HG03354 (cell line): ENCODE results near the gene ABI1.
A peak's percentile ranks its signal among the peaks of the same experiment; 100 is the strongest.

Experiments
- ATAC-seq: cut with Tn5 transposase; IDR thresholded peaks from one replicate; pipeline ENCODE4 v1.9.1; 2021; ENCODE audit warnings: mild to moderate bottlenecking; ENCODE audit not compliant: unreplicated experiment, poor library complexity, severe bottlenecking

Gene ABI1

GRCh38 chr10:26857553-26857952 is 3.2 kb downstream of the ABI1 start:
- peak; percentile 9 for ATAC-seq

- no peak for ATAC-seq
Measured at GRCh38 chr10:26855186-26855585, 5.6 kb downstream of the ABI1 start.

- ATAC-seq = no peak
Measured at GRCh38 chr10:26854524-26854923, 6.2 kb downstream of the ABI1 start.

- ATAC-seq = no peak
Measured at GRCh38 chr10:26844396-26844975, 16.3 kb downstream of the ABI1 start.

- no peak for ATAC-seq
Measured at GRCh38 chr10:26843736-26844135, 17.0 kb downstream of the ABI1 start.

- ATAC-seq = no peak
Measured at GRCh38 chr10:26841733-26842317, 18.9 kb downstream of the ABI1 start.

- no peak for ATAC-seq
Measured at GRCh38 chr10:26840938-26841732, 19.6 kb downstream of the ABI1 start.

- ATAC-seq = no peak
Measured at GRCh38 chr10:26839966-26840627, 20.7 kb downstream of the ABI1 start.

- no peak for ATAC-seq
Measured at GRCh38 chr10:26837139-26837538, 23.6 kb downstream of the ABI1 start.

GRCh38 chr10:26835025-26835424 is 25.7 kb downstream of the ABI1 start:
- no peak for ATAC-seq

GRCh38 chr10:26832960-26833359 is 27.8 kb downstream of the ABI1 start:
- no peak for ATAC-seq

- ATAC-seq = no peak
Measured at GRCh38 chr10:26831936-26832335, 28.8 kb downstream of the ABI1 start.

GRCh38 chr10:26829810-26830515 is 30.8 kb downstream of the ABI1 start:
- no peak for ATAC-seq

- no peak for ATAC-seq
Measured at GRCh38 chr10:26824015-26824690, 36.6 kb downstream of the ABI1 start.

GRCh38 chr10:26821699-26822570 is 38.8 kb downstream of the ABI1 start:
- no peak for ATAC-seq

- ATAC-seq = no peak
Measured at GRCh38 chr10:26815500-26815899, 45.3 kb downstream of the ABI1 start.

GRCh38 chr10:26810435-26811026 is 50.2 kb downstream of the ABI1 start:
- ATAC-seq = no peak

- ATAC-seq = no peak
Measured at GRCh38 chr10:26809973-26810372, 50.8 kb downstream of the ABI1 start.
